K562 (cell line): ENCODE results near the gene AQP11. TPM values are rescaled to one million over a fixed set of nuclear protein-coding genes. Genes with fewer than 3 reads are reported as not detected.
A peak's percentile ranks its signal among the peaks of the same experiment; 100 is the strongest.

ENCODE experiments used
- ARHGAP35 ChIP-seq: fragments of 450-650 bp; IDR thresholded peaks from 2 replicates; pipeline ENCODE4 v1.6.1; 2018; ENCODE audit not compliant: partially characterized antibody
- PPARD ChIP-seq: fragments of 250-450 bp; sonication (Bioruptor Pico); IDR thresholded peaks from 2 replicates; pipeline ENCODE4 v1.8.0; 2022; ENCODE audit warnings: inconsistent platforms, mild to moderate bottlenecking, moderate library complexity
- RBM25 ChIP-seq: fragments of 200-400 bp; formaldehyde crosslinking; IDR thresholded peaks from 2 replicates; pipeline ENCODE4 v1.6.1; 2018; ENCODE audit warnings: low read length, low read depth, moderate library complexity; ENCODE audit not compliant: severe bottlenecking
- ZNF583 ChIP-seq: fragments of 250-450 bp; sonication (Bioruptor Pico); IDR thresholded peaks from 2 replicates; pipeline ENCODE4 v1.4.0; 2020
- ZNF764 ChIP-seq: fragments of 250-450 bp; sonication (Bioruptor Pico); IDR thresholded peaks from 2 replicates; pipeline ENCODE4 v1.4.0; 2020; ENCODE audit warnings: low read depth, mild to moderate bottlenecking, moderate library complexity
- polyA plus RNA-seq, 8 experiments: library from polyadenylated mRNA; depleted of rRNA in 4 of 8; stranded (reverse) in 5 of 8; unstranded in 3 of 8; fragments of >200 nt; fragmentation: Nextera tagmentation in 2 of 8; fragmentation: Illumina TruSeq in 1 of 8; extraction: Ambion mirVana in 2 of 8; extraction: Trizol in 1 of 8; gene quantifications; 2 replicates each; pipeline versions ENCODE4 v1.2.1 to v1.2.3, GENCODE V29; 2011 to 2014; ENCODE audit warnings: inconsistent platforms in 1 of 8, missing spikeins in 1 of 8
- total RNA-seq, 7 experiments: library from RNA; depleted of rRNA in 6 of 7; stranded (reverse); fragments of >200 nt in 6 of 7; fragmentation: Illumina TruSeq in 2 of 7; extraction: Trizol in 2 of 7; gene quantifications; 2 replicates each; pipeline versions ENCODE4 v1.2.1 to v1.2.3, GENCODE V29; 2011 to 2021; ENCODE audit warnings: low replicate concordance in 1 of 7
- TF ChIP-seq, protein P1 (sequence below), 3 experiments: IDR thresholded peaks in 2 of 3; conservative IDR thresholded peaks in 1 of 3; 2 replicates each; pipeline ENCODE4 v1.5.1; 2011 to 2012; ENCODE audit warnings: low read length in 3 of 3, mild to moderate bottlenecking in 3 of 3, control low read depth in 2 of 3, improper control_type of control experiment in 1 of 3, inconsistent platforms in 1 of 3, low read depth in 1 of 3, mixed read lengths in 1 of 3, moderate library complexity in 1 of 3; ENCODE audit not compliant: insufficient read depth in 2 of 3
- TF ChIP-seq, protein P2 (sequence below): sonication (generic); formaldehyde crosslinking; IDR thresholded peaks from 2 replicates; pipeline ENCODE4 v1.8.1; 2023; ENCODE audit warnings: mild to moderate bottlenecking, missing genetic modification reagents
- TF ChIP-seq, protein P3 (sequence below): fragments of 450-650 bp; IDR thresholded peaks from 2 replicates; pipeline ENCODE4 v1.7.1; 2018; ENCODE audit warnings: mild to moderate bottlenecking, low read depth; ENCODE audit not compliant: partially characterized antibody
- TF ChIP-seq, protein P4 (sequence below): sonication (generic); formaldehyde crosslinking; IDR thresholded peaks from 2 replicates; pipeline ENCODE4 v1.8.0; 2022; ENCODE audit warnings: missing genetic modification reagents, mild to moderate bottlenecking, moderate library complexity, borderline replicate concordance

AQP11 gene
- total and polyA plus RNA-seq, 9 of the 15 experiments (the other 6 are each of a cell fraction or from before 2014, with no cell fraction given) = 0.09 to 1.0 (median 0.36) TPM

DNA sequence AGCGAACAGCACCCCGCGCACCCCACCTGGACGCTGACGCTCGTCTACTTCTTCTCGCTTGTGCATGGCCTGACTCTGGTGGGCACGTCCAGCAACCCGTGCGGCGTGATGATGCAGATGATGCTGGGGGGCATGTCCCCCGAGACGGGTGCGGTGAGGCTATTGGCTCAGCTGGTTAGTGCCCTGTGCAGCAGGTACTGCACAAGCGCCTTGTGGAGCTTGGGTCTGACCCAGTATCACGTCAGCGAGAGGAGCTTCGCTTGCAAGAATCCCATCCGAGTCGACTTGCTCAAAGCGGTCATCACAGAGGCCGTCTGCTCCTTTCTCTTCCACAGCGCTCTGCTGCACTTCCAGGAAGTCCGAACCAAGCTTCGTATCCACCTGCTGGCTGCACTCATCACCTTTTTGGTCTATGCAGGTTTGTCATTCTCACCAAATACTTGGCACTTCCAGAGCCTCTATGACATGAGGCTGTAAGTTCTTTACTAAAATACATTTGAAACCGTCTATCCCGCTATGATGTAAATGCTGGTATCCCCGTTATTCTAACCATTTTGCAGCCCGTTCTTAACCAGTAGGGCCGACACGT lies 535 bp downstream of the AQP11 start (continued):
- TF ChIP-seq, protein P1, sequence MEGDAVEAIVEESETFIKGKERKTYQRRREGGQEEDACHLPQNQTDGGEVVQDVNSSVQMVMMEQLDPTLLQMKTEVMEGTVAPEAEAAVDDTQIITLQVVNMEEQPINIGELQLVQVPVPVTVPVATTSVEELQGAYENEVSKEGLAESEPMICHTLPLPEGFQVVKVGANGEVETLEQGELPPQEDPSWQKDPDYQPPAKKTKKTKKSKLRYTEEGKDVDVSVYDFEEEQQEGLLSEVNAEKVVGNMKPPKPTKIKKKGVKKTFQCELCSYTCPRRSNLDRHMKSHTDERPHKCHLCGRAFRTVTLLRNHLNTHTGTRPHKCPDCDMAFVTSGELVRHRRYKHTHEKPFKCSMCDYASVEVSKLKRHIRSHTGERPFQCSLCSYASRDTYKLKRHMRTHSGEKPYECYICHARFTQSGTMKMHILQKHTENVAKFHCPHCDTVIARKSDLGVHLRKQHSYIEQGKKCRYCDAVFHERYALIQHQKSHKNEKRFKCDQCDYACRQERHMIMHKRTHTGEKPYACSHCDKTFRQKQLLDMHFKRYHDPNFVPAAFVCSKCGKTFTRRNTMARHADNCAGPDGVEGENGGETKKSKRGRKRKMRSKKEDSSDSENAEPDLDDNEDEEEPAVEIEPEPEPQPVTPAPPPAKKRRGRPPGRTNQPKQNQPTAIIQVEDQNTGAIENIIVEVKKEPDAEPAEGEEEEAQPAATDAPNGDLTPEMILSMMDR (IDR thresholded peaks at IDR 0.05 in 2 of 3, conservative IDR thresholded peaks at IDR 0.05 in 1 of 3; ENCODE audit: insufficient read depth in 2 of 3, low read depth in 1 of 3, low read length in 3 of 3) = no peak
- TF ChIP-seq, protein P2, sequence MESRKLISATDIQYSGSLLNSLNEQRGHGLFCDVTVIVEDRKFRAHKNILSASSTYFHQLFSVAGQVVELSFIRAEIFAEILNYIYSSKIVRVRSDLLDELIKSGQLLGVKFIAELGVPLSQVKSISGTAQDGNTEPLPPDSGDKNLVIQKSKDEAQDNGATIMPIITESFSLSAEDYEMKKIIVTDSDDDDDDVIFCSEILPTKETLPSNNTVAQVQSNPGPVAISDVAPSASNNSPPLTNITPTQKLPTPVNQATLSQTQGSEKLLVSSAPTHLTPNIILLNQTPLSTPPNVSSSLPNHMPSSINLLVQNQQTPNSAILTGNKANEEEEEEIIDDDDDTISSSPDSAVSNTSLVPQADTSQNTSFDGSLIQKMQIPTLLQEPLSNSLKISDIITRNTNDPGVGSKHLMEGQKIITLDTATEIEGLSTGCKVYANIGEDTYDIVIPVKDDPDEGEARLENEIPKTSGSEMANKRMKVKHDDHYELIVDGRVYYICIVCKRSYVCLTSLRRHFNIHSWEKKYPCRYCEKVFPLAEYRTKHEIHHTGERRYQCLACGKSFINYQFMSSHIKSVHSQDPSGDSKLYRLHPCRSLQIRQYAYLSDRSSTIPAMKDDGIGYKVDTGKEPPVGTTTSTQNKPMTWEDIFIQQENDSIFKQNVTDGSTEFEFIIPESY (CRISPR knock-in tag) = peak; percentile 37; the same call in 1 of the 2 replicates
- TF ChIP-seq, protein P3, sequence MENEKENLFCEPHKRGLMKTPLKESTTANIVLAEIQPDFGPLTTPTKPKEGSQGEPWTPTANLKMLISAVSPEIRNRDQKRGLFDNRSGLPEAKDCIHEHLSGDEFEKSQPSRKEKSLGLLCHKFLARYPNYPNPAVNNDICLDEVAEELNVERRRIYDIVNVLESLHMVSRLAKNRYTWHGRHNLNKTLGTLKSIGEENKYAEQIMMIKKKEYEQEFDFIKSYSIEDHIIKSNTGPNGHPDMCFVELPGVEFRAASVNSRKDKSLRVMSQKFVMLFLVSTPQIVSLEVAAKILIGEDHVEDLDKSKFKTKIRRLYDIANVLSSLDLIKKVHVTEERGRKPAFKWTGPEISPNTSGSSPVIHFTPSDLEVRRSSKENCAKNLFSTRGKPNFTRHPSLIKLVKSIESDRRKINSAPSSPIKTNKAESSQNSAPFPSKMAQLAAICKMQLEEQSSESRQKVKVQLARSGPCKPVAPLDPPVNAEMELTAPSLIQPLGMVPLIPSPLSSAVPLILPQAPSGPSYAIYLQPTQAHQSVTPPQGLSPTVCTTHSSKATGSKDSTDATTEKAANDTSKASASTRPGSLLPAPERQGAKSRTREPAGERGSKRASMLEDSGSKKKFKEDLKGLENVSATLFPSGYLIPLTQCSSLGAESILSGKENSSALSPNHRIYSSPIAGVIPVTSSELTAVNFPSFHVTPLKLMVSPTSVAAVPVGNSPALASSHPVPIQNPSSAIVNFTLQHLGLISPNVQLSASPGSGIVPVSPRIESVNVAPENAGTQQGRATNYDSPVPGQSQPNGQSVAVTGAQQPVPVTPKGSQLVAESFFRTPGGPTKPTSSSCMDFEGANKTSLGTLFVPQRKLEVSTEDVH = no peak
- TF ChIP-seq ARHGAP35 (no peak), ZNF583 (CRISPR knock-in tag) (no peak), RBM25 (no peak), ZNF764 (no peak), PPARD (CRISPR knock-in tag) (no peak)
- TF ChIP-seq, protein P4, sequence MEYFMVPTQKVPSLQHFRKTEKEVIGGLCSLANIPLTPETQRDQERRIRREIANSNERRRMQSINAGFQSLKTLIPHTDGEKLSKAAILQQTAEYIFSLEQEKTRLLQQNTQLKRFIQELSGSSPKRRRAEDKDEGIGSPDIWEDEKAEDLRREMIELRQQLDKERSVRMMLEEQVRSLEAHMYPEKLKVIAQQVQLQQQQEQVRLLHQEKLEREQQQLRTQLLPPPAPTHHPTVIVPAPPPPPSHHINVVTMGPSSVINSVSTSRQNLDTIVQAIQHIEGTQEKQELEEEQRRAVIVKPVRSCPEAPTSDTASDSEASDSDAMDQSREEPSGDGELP = no peak
